Testis (tissue), 2 donors: Measurements from ENCODE around the gene ARHGEF16.

Experiments
- POLR2A ChIP-seq: fragments of 450-650 bp; IDR thresholded peaks from one replicate; pipeline ENCODE4 v1.6.1; 2017; ENCODE audit warnings: antibody characterized with exemption, mild to moderate bottlenecking, moderate library complexity
- TF ChIP-seq, protein P1 (sequence below), 3 experiments: fragments of 450-650 bp in 2 of 3; fragments of 200-600 bp in 1 of 3; sonication (generic) in 1 of 3; IDR thresholded peaks; one replicate each; pipeline ENCODE4 v1.5.1; 2016 to 2019; ENCODE audit warnings: antibody characterized with exemption in 3 of 3, mild to moderate bottlenecking in 2 of 3, moderate library complexity in 1 of 3

GRCh38 chr1:3471356-3472087, 17.1 kb downstream of the ARHGEF16 start:
- TF ChIP-seq, protein P1, sequence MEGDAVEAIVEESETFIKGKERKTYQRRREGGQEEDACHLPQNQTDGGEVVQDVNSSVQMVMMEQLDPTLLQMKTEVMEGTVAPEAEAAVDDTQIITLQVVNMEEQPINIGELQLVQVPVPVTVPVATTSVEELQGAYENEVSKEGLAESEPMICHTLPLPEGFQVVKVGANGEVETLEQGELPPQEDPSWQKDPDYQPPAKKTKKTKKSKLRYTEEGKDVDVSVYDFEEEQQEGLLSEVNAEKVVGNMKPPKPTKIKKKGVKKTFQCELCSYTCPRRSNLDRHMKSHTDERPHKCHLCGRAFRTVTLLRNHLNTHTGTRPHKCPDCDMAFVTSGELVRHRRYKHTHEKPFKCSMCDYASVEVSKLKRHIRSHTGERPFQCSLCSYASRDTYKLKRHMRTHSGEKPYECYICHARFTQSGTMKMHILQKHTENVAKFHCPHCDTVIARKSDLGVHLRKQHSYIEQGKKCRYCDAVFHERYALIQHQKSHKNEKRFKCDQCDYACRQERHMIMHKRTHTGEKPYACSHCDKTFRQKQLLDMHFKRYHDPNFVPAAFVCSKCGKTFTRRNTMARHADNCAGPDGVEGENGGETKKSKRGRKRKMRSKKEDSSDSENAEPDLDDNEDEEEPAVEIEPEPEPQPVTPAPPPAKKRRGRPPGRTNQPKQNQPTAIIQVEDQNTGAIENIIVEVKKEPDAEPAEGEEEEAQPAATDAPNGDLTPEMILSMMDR (IDR thresholded peaks at IDR 0.05): peak in 1 of 3 experiments; percentile 31
- no peak for TF ChIP-seq POLR2A
